Neural progenitor cell (in vitro differentiated cells): ENCODE measurements around the gene HDDC3. TPM values are rescaled to one million over a fixed set of nuclear protein-coding genes. Genes with fewer than 3 reads are reported as not detected.

Source experiments
- DNase-seq: peaks from one replicate; pipeline ENCODE4 v3.0.0-alpha.2; 2016; ENCODE audit warnings: low spot score
- H2AFZ ChIP-seq: fragments of 200-600 bp; sonication (generic); replicated peaks from 2 replicates; pipeline ENCODE4 v1.6.1; 2016; ENCODE audit warnings: antibody characterized with exemption
- H3F3A ChIP-seq: fragments of 200-600 bp; sonication (generic); 2 replicates; pipeline ENCODE4 v1.6.1; 2016; ENCODE audit warnings: antibody characterized with exemption, low read depth
- H3K27ac ChIP-seq: fragments of 200-600 bp; sonication (generic); 2 replicates; pipeline ENCODE4 v1.5.1; 2016; ENCODE audit warnings: mild to moderate bottlenecking
- H3K27me3 ChIP-seq: fragments of 200-600 bp; sonication (generic); 2 replicates; pipeline ENCODE4 v1.6.1; 2016; ENCODE audit warnings: mild to moderate bottlenecking, moderate library complexity
- H3K36me3 ChIP-seq: fragments of 200-600 bp; sonication (generic); 2 replicates; pipeline ENCODE4 v1.5.1; 2016
- H3K4me1 ChIP-seq: fragments of 200-600 bp; sonication (generic); 2 replicates; pipeline ENCODE4 v1.6.1; 2016; ENCODE audit warnings: mixed run types
- H3K4me2 ChIP-seq: fragments of 200-600 bp; sonication (generic); 2 replicates; pipeline ENCODE4 v1.6.1; 2016
- H3K4me3 ChIP-seq: fragments of 200-600 bp; sonication (generic); 2 replicates; pipeline ENCODE4 v1.5.1; 2016
- H3K79me2 ChIP-seq: fragments of 200-600 bp; sonication (generic); 2 replicates; pipeline ENCODE4 v1.6.1; 2016; ENCODE audit warnings: low read depth
- H3K9ac ChIP-seq: fragments of 200-600 bp; sonication (generic); 2 replicates; pipeline ENCODE4 v1.6.1; 2016
- H3K9me3 ChIP-seq: fragments of 200-600 bp; sonication (generic); 2 replicates; pipeline ENCODE4 v1.5.1; 2016; ENCODE audit warnings: low read depth
- H4K20me1 ChIP-seq: fragments of 200-600 bp; sonication (generic); 2 replicates; pipeline ENCODE4 v1.6.1; 2016; ENCODE audit warnings: low read depth
- H3K27ac Mint-ChIP-seq: 3 replicates; pipeline ENCODE4 v1.8.0; 2021; ENCODE audit warnings: mixed read lengths
- H3K27me3 Mint-ChIP-seq: 2 replicates; pipeline ENCODE4 v1.8.0; 2022; ENCODE audit warnings: low read depth, mild to moderate bottlenecking, inconsistent platforms, moderate library complexity, mixed read lengths; ENCODE audit not compliant: insufficient read depth
- H3K36me3 Mint-ChIP-seq: 3 replicates; pipeline ENCODE4 v1.8.0; 2021; ENCODE audit warnings: mixed read lengths
- H3K4me1 Mint-ChIP-seq: 3 replicates; pipeline ENCODE4 v1.8.0; 2021; ENCODE audit warnings: mixed read lengths
- H3K4me3 Mint-ChIP-seq: 3 replicates; pipeline ENCODE4 v1.8.0; 2021; ENCODE audit warnings: mild to moderate bottlenecking, moderate library complexity, mixed read lengths
- H3K9me3 Mint-ChIP-seq: 3 replicates; pipeline ENCODE4 v1.8.0; 2020; ENCODE audit warnings: mixed read lengths
- EZH2 ChIP-seq: fragments of 200-600 bp; sonication (generic); IDR thresholded peaks from 2 replicates; pipeline ENCODE4 v1.6.1; 2017; ENCODE audit warnings: antibody characterized with exemption, mild to moderate bottlenecking, moderate library complexity
- EZH2phosphoT487 ChIP-seq: fragments of 200-600 bp; sonication (generic); IDR thresholded peaks from 2 replicates; pipeline ENCODE4 v1.6.1; 2017; ENCODE audit warnings: antibody characterized with exemption
- total RNA-seq: library from RNA; depleted of rRNA; stranded (reverse); fragments of >200 nt; gene quantifications from 2 replicates; pipeline ENCODE4 v1.2.3, GENCODE V29; 2015; ENCODE audit warnings: low replicate concordance
- TF ChIP-seq, protein P1 (sequence below): fragments of 200-600 bp; sonication (generic); IDR thresholded peaks from 2 replicates; pipeline ENCODE4 v1.5.1; 2017; ENCODE audit warnings: antibody characterized with exemption, mild to moderate bottlenecking

Gene HDDC3
- total RNA-seq, 1 donor from 2014 or later, result 20.4 TPM

DNA sequence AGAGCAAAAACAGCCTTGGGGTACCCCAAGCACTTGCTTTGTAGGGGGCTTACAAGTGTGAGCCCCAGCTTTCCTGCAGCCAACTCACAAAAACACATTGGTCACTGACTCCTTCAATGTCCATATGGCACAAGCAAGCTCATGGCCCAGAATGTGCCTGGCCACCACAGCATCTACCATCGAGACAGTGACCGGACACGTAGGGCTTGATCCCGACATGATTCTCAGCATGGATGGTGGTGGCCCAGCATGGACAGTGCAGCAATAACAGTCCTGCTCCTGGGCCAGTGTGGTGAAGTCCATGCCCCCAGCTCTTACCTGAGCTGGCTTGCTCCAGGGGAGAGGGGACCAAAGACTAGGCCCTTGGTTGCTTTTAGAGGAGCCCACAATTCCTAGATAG, 8.7 kb upstream of the HDDC3 start:
- Histone ChIP-seq H3K4me1 (peaks cover 4% of the 10 kb centered on the region), H3K9ac (no peak overlapping the region), H2AFZ (no peak overlapping the region), H3K27ac (no peak overlapping the region), H4K20me1 (peaks cover 6% of the 10 kb centered on the region), H3K9me3 (no peaks in the 10 kb centered on the region), H3K4me3 (no peak overlapping the region), H3K36me3 (no peaks in the 10 kb centered on the region), H3K79me2 (peaks cover 9% of the 10 kb centered on the region), H3K27me3 (no peaks in the 10 kb centered on the region), H3F3A (no peaks in the 10 kb centered on the region), H3K4me2 (no peak overlapping the region)
- no peak overlapping the region for H3K27ac Mint-ChIP-seq
- TF ChIP-seq, protein P1, sequence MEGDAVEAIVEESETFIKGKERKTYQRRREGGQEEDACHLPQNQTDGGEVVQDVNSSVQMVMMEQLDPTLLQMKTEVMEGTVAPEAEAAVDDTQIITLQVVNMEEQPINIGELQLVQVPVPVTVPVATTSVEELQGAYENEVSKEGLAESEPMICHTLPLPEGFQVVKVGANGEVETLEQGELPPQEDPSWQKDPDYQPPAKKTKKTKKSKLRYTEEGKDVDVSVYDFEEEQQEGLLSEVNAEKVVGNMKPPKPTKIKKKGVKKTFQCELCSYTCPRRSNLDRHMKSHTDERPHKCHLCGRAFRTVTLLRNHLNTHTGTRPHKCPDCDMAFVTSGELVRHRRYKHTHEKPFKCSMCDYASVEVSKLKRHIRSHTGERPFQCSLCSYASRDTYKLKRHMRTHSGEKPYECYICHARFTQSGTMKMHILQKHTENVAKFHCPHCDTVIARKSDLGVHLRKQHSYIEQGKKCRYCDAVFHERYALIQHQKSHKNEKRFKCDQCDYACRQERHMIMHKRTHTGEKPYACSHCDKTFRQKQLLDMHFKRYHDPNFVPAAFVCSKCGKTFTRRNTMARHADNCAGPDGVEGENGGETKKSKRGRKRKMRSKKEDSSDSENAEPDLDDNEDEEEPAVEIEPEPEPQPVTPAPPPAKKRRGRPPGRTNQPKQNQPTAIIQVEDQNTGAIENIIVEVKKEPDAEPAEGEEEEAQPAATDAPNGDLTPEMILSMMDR, result no peak
- TF ChIP-seq EZH2 (no peak), EZH2phosphoT487 (no peak)
- no peak overlapping the region for H3K4me3 Mint-ChIP-seq
- DNase-seq, result no peak
- no peaks in the 10 kb centered on the region for H3K9me3 Mint-ChIP-seq
- H3K36me3 Mint-ChIP-seq, result peaks cover 28% of the 10 kb centered on the region
- peaks cover 5% of the 10 kb centered on the region for H3K27me3 Mint-ChIP-seq
- H3K4me1 Mint-ChIP-seq, result peaks cover 8% of the 10 kb centered on the region

DNA sequence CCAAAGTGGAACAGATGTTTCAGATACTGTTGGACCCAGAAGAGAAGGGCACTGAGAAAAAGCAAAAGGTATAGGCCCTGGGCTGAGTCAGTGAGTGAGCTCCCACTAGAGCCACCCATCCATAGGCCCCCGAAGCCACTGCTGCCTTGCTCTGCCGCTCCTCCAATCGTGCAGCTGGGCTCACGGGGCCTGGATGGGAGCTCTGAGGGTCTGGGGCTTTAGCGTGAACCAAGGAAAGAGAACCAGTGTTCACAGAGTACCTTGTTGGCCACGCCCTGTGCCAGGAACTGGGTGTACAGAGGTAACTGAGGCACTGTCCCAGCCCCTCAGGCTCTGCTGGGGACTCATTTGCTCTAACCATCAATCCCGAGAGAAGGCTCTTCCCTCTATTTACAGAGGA, 7.4 kb upstream of the HDDC3 start:
- Mint-ChIP-seq H3K9me3 (no peaks in the 10 kb centered on the region), H3K27ac (no peak overlapping the region), H3K27me3 (peaks cover 5% of the 10 kb centered on the region), H3K4me1 (peaks cover 12% of the 10 kb centered on the region), H3K36me3 (peaks cover 23% of the 10 kb centered on the region), H3K4me3 (no peak overlapping the region)
- Histone ChIP-seq H2AFZ (no peak overlapping the region), H3F3A (peaks cover 2% of the 10 kb centered on the region), H3K4me3 (no peak overlapping the region), H3K9ac (no peak overlapping the region), H3K27ac (no peak overlapping the region), H3K27me3 (no peaks in the 10 kb centered on the region), H4K20me1 (peaks cover 7% of the 10 kb centered on the region), H3K79me2 (peaks cover 16% of the 10 kb centered on the region), H3K4me2 (no peak overlapping the region), H3K9me3 (no peaks in the 10 kb centered on the region), H3K36me3 (no peaks in the 10 kb centered on the region), H3K4me1 (peaks cover 8% of the 10 kb centered on the region)
- TF ChIP-seq, protein P1, result no peak
- TF ChIP-seq EZH2phosphoT487 (no peak), EZH2 (no peak)
- DNase-seq, result no peak

GRCh38 chr15:90938261-90938660, 5.9 kb upstream of the HDDC3 start:
- no peak for DNase-seq
- H3K27me3 Mint-ChIP-seq, result peaks cover 11% of the 10 kb centered on the region
- H3K27me3 ChIP-seq, result peaks cover 7% of the 10 kb centered on the region
- H3K79me2 ChIP-seq, result peaks cover 16% of the 10 kb centered on the region
- H3F3A ChIP-seq, result peaks cover 12% of the 10 kb centered on the region
- peaks cover 12% of the 10 kb centered on the region for H3K4me1 ChIP-seq
- no peaks in the 10 kb centered on the region for H3K36me3 ChIP-seq
- no peak overlapping the region for H3K4me3 Mint-ChIP-seq
- H3K9me3 ChIP-seq, result no peaks in the 10 kb centered on the region
- H3K27ac ChIP-seq, result no peak overlapping the region
- no peak overlapping the region for H2AFZ ChIP-seq
- no peak overlapping the region for H3K27ac Mint-ChIP-seq
- peaks cover 10% of the 10 kb centered on the region for H4K20me1 ChIP-seq
- H3K4me3 ChIP-seq, result no peak overlapping the region
- peaks cover 20% of the 10 kb centered on the region for H3K36me3 Mint-ChIP-seq
- TF ChIP-seq EZH2, result no peak
- TF ChIP-seq EZH2phosphoT487, result no peak
- TF ChIP-seq, protein P1, result no peak
- peaks cover 17% of the 10 kb centered on the region for H3K4me1 Mint-ChIP-seq
- no peak overlapping the region for H3K4me2 ChIP-seq
- H3K9me3 Mint-ChIP-seq, result no peaks in the 10 kb centered on the region
- H3K9ac ChIP-seq, result no peak overlapping the region
